GM13976 (cell line): Measurements from ENCODE around the gene LZTS3.
"Not testable (repeated sequence)": the region's sequence is repeated elsewhere in the genome, so short reads cannot be mapped to it uniquely, and the experiment has no call there.

Experiments
- DNase-seq: peaks from one replicate; pipeline ENCODE4 v3.0.0; 2012; ENCODE audit warnings: low spot score
- CTCF ChIP-seq: IDR thresholded peaks from 2 replicates; pipeline ENCODE4 v1.5.1; 2012; ENCODE audit warnings: borderline replicate concordance, mild to moderate bottlenecking; ENCODE audit not compliant: insufficient read depth; ENCODE audit errors: extremely low read depth, missing control alignments, control extremely low read depth
- in situ Hi-C: fragments of 300-500 bp; cut with MboI; formaldehyde crosslinking; loops from one replicate; pipeline ENCODE4 v1.12.0; 2022; ENCODE audit warnings: low sequenced_read_pairs, mixed read lengths, inconsistent platforms; ENCODE audit not compliant: unreplicated experiment

The LZTS3 gene

GRCh38 chr20:3130051-3130600, 43.2 kb downstream of the LZTS3 start:
- in situ Hi-C loops, result no loop called here
- TF ChIP-seq CTCF, result no peak
- DNase-seq, result no peak

DNA sequence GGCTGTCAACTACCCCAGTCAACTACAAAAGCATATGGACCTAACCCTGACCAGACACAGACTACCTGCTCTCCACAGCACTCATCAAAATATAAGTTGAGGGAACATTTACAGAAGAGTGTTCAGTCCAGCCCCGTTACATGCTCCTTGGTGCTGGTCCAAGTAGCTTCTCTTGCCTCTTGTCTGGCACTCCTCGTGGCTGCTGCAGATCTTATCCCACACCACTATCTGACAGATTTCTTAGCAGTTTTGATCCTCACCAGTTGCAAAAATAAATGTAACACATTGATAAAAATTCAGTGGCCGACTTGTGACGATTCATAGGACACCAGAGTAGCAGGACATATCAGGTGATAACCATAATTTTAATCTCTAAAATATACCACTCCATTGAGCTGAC, 44.3 kb downstream of the LZTS3 start:
- DNase-seq, result no peak
- no peak for TF ChIP-seq CTCF
- in situ Hi-C loops, result no loop called here

GRCh38 chr20:3128275-3128984, 44.9 kb downstream of the LZTS3 start:
- TF ChIP-seq CTCF, result no peak
- in situ Hi-C loops, result no loop called here
- no peak for DNase-seq

GRCh38 chr20:3126527-3126859, 46.9 kb downstream of the LZTS3 start:
- in situ Hi-C loops, result no loop called here
- no peak for TF ChIP-seq CTCF
- DNase-seq, result no peak

DNA sequence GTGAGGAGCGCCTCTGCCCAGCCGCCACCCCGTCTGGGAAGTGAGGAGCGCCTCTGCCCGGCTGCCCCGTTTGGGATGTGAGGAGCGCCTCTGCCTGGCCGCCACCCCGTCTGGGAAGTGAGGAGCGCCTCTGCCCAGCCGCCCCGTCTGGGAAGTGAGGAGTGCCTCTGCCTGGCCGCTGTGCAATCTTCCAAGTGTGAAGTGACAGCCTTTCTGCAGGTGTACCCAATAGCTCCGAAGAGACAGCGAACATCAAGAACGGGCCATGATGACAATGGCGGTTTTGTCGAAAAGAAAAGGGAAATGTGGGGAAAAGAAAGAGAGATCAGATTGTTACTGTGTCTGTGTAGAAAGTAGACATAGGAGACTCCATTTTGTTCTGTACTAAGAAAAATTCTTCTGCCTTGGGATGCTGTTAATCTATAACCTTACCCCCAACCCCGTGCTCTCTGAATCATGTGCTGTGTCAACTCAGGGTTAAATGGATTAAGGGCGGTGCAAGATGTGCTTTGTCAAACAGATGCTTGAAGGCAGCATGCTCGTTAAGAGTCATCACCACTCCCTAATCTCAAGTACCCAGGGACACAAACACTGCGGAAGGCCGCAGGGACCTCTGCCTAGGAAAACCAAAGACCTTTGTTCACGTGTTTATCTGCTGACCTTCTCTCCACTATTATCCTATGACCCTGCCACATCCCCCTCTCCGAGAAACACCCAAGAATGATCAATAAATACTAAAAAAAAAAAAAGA, 47.4 kb downstream of the LZTS3 start:
- in situ Hi-C loops, DNase-seq: not testable (repeated sequence)

GRCh38 chr20:3124773-3125560, 48.4 kb downstream of the LZTS3 start:
- in situ Hi-C loops, DNase-seq: not testable (repeated sequence)

- in situ Hi-C loops, DNase-seq: not testable (repeated sequence)
Observed at GRCh38 chr20:3124163-3124562, 49.2 kb downstream of the LZTS3 start.

DNA sequence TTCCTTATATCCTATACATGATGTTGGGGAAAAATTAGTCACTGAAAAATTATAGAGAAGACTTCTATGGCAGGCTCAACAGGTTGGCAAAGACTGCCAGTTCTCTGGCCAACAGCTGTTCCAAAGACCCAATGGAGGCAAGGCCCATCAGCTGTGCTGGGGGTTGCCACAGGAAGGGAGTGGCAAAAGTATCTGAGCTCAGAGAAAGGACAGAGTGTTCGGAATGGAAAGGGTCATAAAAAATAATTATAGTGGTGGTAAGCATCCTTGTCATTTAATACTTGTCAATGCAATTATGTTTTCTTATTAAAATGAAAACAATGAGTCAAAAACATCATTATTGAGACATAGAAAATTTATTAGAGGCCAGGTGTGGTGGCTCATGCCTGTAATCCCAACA, 49.8 kb downstream of the LZTS3 start:
- no peak for TF ChIP-seq CTCF
- in situ Hi-C loops, result no loop called here
- DNase-seq, result no peak
